ENCODE measurements around the gene TCHHL1.

TCHHL1 gene

GRCh38 chr1:152034654-152035538, 54.0 kb downstream of the TCHHL1 start:
- DNase-seq (ENCODE audit: low read depth in 1 of 2, low spot score in 1 of 2): peak in 1 of 2 experiments; percentile 60
- Histone ChIP-seq H3K27me3 (ENCODE audit: insufficient read depth, poor library complexity, severe bottlenecking) (no peaks in the 10 kb centered on the region), H3K4me3 (replicated peaks; ENCODE audit: insufficient read depth, low read length) (peak overlapping the region; percentile 73), H3K27ac (replicated peaks) (peak overlapping the region; percentile 89)
- no peak for TF ChIP-seq REST (IDR thresholded peaks at IDR 0.05; ENCODE audit: insufficient replicate concordance, low read depth)
- TF ChIP-seq CTCF (IDR thresholded peaks at IDR 0.05; ENCODE audit: insufficient read depth, low read length): peak; percentile 60
- 0 out of 2 replicates have a peak, but pooled peaks have one; percentile 30 for TF ChIP-seq POLR2AphosphoS5 (IDR thresholded peaks at IDR 0.05; ENCODE audit: low read depth)
- no peak for TF ChIP-seq GABPA (IDR thresholded peaks at IDR 0.05; ENCODE audit: low read depth)

- no peak for TF ChIP-seq REST (IDR thresholded peaks at IDR 0.05; ENCODE audit: insufficient replicate concordance, low read depth)
- TF ChIP-seq SPI1 (IDR thresholded peaks at IDR 0.05; ENCODE audit: borderline replicate concordance, low read depth): 0 out of 2 replicates have a peak, but pooled peaks have one; percentile 2
- DNase-seq (ENCODE audit: low read depth in 1 of 2, low spot score in 1 of 2): no peak
- peak overlapping the region; percentile 89 for H3K27ac ChIP-seq (replicated peaks)
- peak overlapping the region; percentile 73 for H3K4me3 ChIP-seq (replicated peaks; ENCODE audit: insufficient read depth, low read length)
- no peaks in the 10 kb centered on the region for H3K27me3 ChIP-seq (ENCODE audit: insufficient read depth, poor library complexity, severe bottlenecking)
Measured at GRCh38 chr1:152034324-152034653, 54.6 kb downstream of the TCHHL1 start.
